ENCODE data around the gene FGF2.

Gene FGF2

GRCh38 chr4:122917731-122918130, 91.1 kb downstream of the FGF2 start:
- no peak overlapping the region for H3K4me3 ChIP-seq (replicated peaks; ENCODE audit: low read depth, low read length)
- DNase-seq (ENCODE audit: extremely low read depth, insufficient read length): no peak
- no peak for TF ChIP-seq CTCF (IDR thresholded peaks at IDR 0.05; ENCODE audit: insufficient read depth, low read length, poor library complexity, severe bottlenecking)
- no peaks in the 10 kb centered on the region for H3K36me3 ChIP-seq (ENCODE audit: control insufficient read depth, insufficient read depth, low read length)
- no peaks in the 10 kb centered on the region for H3K27me3 ChIP-seq (replicated peaks; ENCODE audit: control insufficient read depth, insufficient read depth, low read length)

GRCh38 chr4:122920473-122920872, 93.8 kb downstream of the FGF2 start:
- TF ChIP-seq CTCF (IDR thresholded peaks at IDR 0.05; ENCODE audit: insufficient read depth, low read length, poor library complexity, severe bottlenecking): no peak

GRCh38 chr4:122921300-122921699, 94.7 kb downstream of the FGF2 start:
- Histone ChIP-seq H3K27me3 (replicated peaks; ENCODE audit: control insufficient read depth, insufficient read depth, low read length) (no peaks in the 10 kb centered on the region), H3K36me3 (ENCODE audit: control insufficient read depth, insufficient read depth, low read length) (no peaks in the 10 kb centered on the region), H3K4me3 (replicated peaks; ENCODE audit: low read depth, low read length) (no peak overlapping the region)
- DNase-seq (ENCODE audit: extremely low read depth, insufficient read length): no peak
- no peak for TF ChIP-seq CTCF (IDR thresholded peaks at IDR 0.05; ENCODE audit: insufficient read depth, low read length, poor library complexity, severe bottlenecking)

More at GRCh38 chr4:122920473-122920872, 93.8 kb downstream of the FGF2 start:
- H3K36me3 ChIP-seq (ENCODE audit: control insufficient read depth, insufficient read depth, low read length): no peaks in the 10 kb centered on the region
- no peaks in the 10 kb centered on the region for H3K27me3 ChIP-seq (replicated peaks; ENCODE audit: control insufficient read depth, insufficient read depth, low read length)
- DNase-seq (ENCODE audit: extremely low read depth, insufficient read length): no peak
- no peak overlapping the region for H3K4me3 ChIP-seq (replicated peaks; ENCODE audit: low read depth, low read length)

GRCh38 chr4:122921971-122922876, 95.6 kb downstream of the FGF2 start, which contains the start of gene NUDT6:
TSS of gene NUDT6 (minus strand) at chr4:122922597. CDS start at chr4:122922572, 25 bp downstream.
- TF ChIP-seq CTCF (IDR thresholded peaks at IDR 0.05; ENCODE audit: insufficient read depth, low read length, poor library complexity, severe bottlenecking): no peak
- Histone ChIP-seq H3K4me3 (replicated peaks; ENCODE audit: low read depth, low read length) (peak within 1 kb of the TSS; percentile 69), H3K36me3 (ENCODE audit: control insufficient read depth, insufficient read depth, low read length) (no peaks in the 10 kb centered on the region), H3K27me3 (replicated peaks; ENCODE audit: control insufficient read depth, insufficient read depth, low read length) (no peaks in the 10 kb centered on the region)
- peak; percentile 83 for DNase-seq (ENCODE audit: extremely low read depth, insufficient read length)

- no peak for TF ChIP-seq CTCF (IDR thresholded peaks at IDR 0.05; ENCODE audit: insufficient read depth, low read length, poor library complexity, severe bottlenecking)
- Histone ChIP-seq H3K36me3 (ENCODE audit: control insufficient read depth, insufficient read depth, low read length) (no peaks in the 10 kb centered on the region), H3K4me3 (replicated peaks; ENCODE audit: low read depth, low read length) (peak overlapping the region; percentile 69), H3K27me3 (replicated peaks; ENCODE audit: control insufficient read depth, insufficient read depth, low read length) (no peaks in the 10 kb centered on the region)
- DNase-seq (ENCODE audit: extremely low read depth, insufficient read length): peak; percentile 85
Measured at GRCh38 chr4:122922877-122923511, 96.4 kb downstream of the FGF2 start.

Measured in GM06990 (cell line).